Measurements from ENCODE around the gene CDH23.

DNA sequence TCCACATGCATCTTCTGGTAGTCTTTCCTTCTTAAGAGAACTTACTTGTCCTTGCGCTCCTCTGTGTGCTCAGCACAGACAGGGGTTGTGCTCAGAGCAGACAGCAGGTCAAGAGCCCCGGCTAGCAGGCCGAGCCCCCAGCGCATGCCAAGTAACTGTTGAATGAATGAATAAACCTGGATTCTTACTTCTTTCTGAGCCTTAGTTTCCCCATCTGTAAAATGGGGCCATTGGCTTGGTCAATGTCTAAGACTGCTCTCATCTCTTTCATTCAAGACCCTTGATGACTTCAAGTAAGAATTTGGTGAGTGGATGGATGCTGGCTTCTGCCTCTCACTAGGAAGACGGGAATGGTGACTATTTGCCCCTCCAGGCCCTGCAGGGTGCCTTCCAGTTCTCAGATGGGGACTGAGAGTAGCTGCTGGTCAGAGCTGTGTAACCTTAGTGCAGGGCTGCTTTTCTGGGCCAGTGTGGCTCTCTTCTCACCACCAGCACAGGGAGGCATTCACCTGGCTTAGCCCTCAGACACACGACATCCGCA, 78.1 kb downstream of the CDH23 start:
- TF ChIP-seq CTCF (IDR thresholded peaks at IDR 0.05) (no peak), EP300 (IDR thresholded peaks at IDR 0.05) (no peak)
